ENCODE measurements around the gene SNRNP25.

The SNRNP25 gene

GRCh38 chr16:78444-79150 lies 25.0 kb downstream of the SNRNP25 start:
- peak; percentile 59 for DNase-seq (ENCODE audit: low read depth)

- DNase-seq (ENCODE audit: low read depth) = peak; percentile 37
Measured at GRCh38 chr16:79151-80054, 25.8 kb downstream of the SNRNP25 start.

DNA sequence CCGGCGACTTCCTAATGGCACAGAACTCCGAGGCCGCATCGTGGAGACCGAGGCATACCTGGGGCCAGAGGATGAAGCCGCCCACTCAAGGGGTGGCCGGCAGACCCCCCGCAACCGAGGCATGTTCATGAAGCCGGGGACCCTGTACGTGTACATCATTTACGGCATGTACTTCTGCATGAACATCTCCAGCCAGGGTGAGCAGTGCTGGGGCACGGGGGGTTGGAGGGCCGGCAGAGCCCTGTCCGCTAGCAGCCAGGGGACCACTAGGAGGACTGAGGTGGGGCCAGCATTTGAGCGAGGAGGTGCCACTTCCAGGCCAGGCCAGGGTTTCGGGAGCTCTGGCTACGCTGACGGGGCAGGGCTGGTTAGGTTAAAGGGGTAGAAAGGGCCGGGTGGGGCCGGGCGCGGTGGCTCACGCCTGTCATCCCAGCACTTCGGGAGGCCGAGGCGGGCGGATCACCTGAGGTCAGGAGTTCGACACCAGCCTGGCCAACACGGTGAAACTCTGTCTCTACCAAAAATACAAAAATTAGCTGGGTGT lies 29.5 kb downstream of the SNRNP25 start:
- DNase-seq (ENCODE audit: low read depth) = no peak

DNA sequence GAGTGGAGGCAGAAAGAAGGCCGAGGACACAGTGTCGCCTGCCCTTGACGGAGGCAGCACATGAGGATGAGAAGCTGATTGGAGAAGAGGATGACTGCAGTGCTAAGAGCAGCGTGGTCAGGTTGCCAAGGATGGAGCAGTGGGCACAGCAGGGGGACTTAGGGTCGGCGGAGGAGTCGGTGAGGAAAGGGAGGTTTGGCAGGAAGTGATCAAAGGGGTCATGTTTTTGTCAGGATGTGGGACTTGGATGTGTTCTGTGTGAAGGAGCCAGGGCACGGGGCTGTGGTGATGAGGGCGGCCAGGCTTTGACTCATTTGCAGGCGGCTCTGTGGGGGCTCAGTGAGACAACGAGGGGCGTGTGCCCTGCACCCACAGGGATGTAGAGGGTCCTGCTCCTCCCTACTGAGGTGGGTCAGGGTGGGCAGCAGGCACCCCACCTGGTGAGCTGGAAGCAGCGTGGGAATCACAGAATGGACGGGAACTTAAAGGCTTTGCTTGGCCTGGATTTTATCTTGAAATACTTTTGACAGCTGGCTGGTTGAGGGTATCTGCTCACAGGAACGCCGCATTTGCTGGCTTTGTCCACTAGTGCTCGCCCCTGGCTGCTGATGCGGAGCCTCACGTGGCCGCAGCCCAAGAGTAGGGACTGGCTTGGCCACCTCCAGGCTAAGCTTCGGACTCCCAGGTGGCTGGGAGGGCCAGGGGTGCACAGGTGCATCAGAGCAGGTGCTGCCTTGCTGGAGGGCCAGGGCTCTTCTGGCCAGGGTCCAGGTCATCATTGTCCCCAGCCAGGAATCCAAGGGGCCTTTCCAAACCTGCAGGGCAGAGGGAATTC lies 30.4 kb downstream of the SNRNP25 start:
- peak; percentile 34 for DNase-seq (ENCODE audit: low read depth)

GRCh38 chr16:84718-85406 lies 31.2 kb downstream of the SNRNP25 start:
- peak; percentile 96 for DNase-seq (ENCODE audit: low read depth)

GRCh38 chr16:85407-85782 lies 31.8 kb downstream of the SNRNP25 start:
- no peak for DNase-seq (ENCODE audit: low read depth)

- DNase-seq (ENCODE audit: low read depth) = no peak
Measured at GRCh38 chr16:85865-86264, 32.2 kb downstream of the SNRNP25 start.

DNA sequence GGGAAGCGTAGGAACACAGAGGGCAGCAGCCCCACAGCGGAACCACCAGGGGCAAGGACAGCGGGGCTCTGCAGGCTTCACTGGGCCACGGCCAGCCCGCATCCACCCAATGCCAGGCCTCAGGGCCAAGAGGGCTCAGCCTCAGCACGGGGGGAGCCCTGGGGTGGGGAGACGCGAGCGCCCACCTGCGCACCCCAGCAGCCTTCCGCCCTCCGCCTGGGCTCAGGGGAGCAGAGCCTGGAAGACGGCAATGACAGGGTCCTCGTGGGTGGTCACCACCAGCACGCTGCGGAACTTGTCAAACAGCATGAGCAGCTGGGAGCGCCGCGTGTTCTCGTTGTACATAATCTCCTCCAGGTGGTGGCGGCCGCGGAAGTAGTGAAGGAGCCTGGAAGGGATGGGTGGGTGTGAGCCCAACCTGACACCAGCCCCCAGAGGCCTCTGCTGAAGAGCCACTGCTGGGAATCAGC lies 32.9 kb downstream of the SNRNP25 start:
- no peak for DNase-seq (ENCODE audit: low read depth)

- no peak for DNase-seq (ENCODE audit: low read depth)
Measured at GRCh38 chr16:88613-89012, 35.0 kb downstream of the SNRNP25 start.

DNA sequence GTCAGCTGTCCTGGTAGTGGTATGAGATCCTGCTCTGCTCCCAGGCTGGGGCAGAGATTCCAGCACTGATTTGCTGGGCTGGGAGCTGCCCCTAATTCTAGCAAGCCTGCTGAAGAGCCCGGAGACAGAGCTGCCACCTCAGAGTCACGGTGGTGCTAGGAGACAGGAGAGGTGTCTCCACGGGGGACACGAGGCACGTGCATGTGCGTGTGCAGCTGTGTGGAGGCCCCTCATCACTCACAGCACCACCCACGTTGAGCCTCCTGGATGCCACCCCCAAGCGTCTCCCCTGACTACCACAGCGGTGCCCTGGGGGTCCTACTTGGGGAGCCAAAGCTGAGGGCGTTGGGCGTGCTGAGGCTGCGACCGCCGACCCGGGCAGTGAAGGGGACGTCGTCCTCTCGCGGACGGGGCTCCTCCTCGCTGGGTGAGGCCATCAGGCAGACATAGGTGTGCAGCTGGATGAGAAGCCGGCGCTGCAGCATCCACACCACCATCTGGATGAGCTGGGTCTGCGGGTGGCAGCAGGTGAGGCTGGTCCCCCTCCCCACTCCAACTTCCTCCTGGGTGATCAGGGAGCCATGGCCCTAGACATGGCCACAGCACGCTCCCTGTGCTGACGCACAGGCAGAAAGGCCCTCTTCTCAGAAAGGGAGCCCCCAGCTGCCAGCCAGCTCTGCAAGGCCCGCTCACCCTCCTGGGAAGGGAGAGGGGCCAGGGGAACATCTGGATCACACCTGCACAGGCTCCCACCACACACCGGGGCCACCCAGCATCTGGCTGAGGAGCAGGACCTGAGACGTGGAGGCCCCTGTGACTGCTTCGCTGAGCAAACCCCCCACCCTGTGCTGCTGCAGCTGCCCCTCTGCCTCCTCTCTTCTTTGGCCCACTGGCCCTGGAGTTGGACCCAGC lies 36.0 kb downstream of the SNRNP25 start:
- no peak for DNase-seq (ENCODE audit: low read depth)

DNA sequence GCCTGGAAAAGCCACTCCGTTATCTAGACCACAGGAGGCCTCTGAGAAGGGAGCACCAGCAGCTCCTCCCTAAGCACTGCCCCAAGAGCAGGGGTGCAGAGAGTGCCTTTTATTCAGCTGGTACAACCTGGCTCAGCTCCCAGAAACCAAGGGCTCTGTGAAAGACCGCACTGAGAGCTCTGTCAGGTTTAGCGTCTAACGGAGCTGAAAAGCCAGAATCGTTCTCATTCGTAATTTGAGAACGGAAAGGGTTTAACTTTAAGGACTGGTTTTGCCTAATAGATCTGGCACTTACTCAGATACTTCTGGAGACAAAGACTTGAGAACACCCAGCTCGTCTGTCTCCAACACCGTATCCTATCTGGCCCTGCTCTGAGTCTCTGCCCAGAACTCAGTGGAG lies 37.9 kb downstream of the SNRNP25 start:
- DNase-seq (ENCODE audit: low read depth) = no peak

DNA sequence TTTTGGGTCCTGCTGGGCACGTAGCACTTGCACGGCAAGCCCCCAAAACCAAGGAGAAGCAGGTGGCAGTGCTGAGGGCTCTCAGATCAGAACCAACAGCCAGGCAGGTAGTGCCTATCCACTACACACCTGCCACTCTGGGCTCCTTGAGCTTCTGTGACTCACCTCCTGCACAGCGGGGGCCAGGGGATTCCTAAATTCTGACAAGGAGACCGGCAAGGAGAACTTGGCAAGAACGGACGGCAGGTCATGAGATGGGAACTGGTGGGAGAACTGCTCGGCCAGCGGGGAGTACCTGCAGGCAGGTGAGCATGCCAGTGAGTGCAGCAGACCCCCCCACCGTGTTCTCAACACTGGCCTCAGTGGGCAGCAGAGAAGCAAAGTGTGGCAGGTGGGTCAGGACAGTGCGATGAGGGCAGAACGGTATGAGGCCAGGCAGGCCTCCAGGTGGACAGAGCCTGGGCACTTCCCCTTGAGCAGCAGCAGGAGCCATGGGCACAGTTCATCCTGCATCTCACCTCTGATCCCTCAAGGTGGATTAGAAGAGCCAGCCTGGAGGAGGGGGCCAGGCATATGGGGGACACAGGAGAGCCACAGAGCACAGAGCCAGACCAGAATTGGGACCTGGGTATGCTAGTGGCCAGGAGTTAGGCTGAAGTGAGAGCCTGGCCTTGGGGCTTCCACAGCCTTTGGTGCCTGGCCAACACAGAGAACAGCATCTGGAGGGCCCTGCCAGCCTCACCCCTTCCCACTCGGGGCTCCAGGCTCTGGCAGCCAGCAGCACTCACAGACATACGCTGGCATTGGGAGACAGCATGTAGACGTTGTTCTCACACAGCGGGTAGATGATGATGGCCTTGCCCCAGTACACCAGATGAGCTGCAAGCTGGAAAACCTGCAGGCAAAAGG lies 39.1 kb downstream of the SNRNP25 start:
- no peak for DNase-seq (ENCODE audit: low read depth)

DNA sequence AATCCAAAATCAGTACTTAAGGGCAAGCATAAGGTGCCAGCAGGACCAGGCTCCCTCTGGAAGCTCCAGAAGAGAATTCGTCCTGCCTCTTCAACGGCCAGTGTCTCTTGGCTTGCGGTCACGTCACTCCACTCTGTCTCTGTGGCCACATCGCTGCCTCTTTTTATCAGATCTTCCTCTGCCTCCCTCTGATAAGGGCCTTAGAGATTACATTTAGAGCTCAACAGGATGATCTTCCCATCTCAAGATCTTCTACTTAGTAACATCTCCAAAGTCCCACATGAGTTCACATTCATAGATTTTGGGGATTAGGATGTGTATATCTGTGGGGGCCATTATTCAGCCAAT lies 41.3 kb downstream of the SNRNP25 start:
- no peak for DNase-seq (ENCODE audit: low read depth)

- DNase-seq (ENCODE audit: low read depth) = peak; percentile 90
Measured at GRCh38 chr16:96935-97381, 43.3 kb downstream of the SNRNP25 start.

- peak; percentile 44 for DNase-seq (ENCODE audit: low read depth)
Measured at GRCh38 chr16:97822-98221, 44.2 kb downstream of the SNRNP25 start.

- DNase-seq (ENCODE audit: low read depth) = no peak
Measured at GRCh38 chr16:100989-101388, 47.4 kb downstream of the SNRNP25 start.

GRCh38 chr16:101586-101985 lies 48.0 kb downstream of the SNRNP25 start:
- no peak for DNase-seq (ENCODE audit: low read depth)

GRCh38 chr16:102060-102855 lies 48.6 kb downstream of the SNRNP25 start:
- DNase-seq (ENCODE audit: low read depth) = no peak

All from EH (cell line).